Uterus (tissue), 2 donors: ENCODE data around the gene DCPS.

Source experiments
- POLR2A ChIP-seq, 2 donors: fragments of 450-650 bp; IDR thresholded peaks; one replicate each; pipeline ENCODE4 v1.6.1; 2016; ENCODE audit warnings: antibody characterized with exemption in 2 of 2, mild to moderate bottlenecking in 1 of 2, moderate library complexity in 1 of 2
- TF ChIP-seq, protein P1 (sequence below), 4 experiments: fragments of 200-600 bp in 2 of 4; fragments of 450-650 bp in 2 of 4; sonication (generic) in 2 of 4; IDR thresholded peaks; one replicate each; pipeline ENCODE4 v1.5.1; 2016 to 2019; ENCODE audit warnings: antibody characterized with exemption in 4 of 4, mild to moderate bottlenecking in 2 of 4, moderate library complexity in 1 of 4

DNA sequence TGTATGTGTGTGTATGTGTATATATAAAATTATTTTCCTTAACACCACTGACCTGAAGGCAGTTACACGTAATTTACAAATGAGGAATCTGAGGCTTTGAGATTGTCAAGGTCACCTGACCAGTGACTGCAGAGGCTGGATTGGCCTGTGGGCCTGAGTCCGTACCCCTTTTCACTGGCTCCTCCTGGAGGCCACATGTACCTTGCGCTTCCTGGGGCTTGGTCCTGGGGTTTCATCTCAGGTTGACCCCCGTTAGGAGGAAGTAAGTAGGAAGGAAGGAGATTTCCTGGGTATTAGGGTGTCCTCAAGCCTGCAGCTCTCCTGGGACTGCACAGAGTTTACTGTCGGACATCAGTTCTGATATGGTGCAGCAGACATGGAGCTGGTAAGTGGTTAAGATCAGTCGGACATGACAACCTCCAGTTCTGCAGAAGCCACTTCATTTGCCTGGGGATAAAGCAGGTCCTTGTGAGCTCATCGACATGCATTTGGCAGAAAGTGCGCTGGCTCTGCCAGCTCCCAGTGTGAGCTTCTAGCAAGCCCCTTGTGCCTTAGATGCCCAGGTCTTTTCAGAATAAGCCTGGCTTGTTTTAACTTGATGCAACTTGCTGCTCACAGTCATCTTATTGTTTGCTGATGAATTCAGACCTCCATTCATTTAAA, 88.2 kb downstream of the DCPS start:
- TF ChIP-seq, protein P1, sequence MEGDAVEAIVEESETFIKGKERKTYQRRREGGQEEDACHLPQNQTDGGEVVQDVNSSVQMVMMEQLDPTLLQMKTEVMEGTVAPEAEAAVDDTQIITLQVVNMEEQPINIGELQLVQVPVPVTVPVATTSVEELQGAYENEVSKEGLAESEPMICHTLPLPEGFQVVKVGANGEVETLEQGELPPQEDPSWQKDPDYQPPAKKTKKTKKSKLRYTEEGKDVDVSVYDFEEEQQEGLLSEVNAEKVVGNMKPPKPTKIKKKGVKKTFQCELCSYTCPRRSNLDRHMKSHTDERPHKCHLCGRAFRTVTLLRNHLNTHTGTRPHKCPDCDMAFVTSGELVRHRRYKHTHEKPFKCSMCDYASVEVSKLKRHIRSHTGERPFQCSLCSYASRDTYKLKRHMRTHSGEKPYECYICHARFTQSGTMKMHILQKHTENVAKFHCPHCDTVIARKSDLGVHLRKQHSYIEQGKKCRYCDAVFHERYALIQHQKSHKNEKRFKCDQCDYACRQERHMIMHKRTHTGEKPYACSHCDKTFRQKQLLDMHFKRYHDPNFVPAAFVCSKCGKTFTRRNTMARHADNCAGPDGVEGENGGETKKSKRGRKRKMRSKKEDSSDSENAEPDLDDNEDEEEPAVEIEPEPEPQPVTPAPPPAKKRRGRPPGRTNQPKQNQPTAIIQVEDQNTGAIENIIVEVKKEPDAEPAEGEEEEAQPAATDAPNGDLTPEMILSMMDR (IDR thresholded peaks at IDR 0.05) = no peak
- TF ChIP-seq POLR2A (IDR thresholded peaks at IDR 0.05) = no peak
